Naive thymus-derived CD4-positive, alpha-beta T cell (primary cell): ENCODE data around the gene LPAR1. TPM values are rescaled to one million over a fixed set of nuclear protein-coding genes. Genes with fewer than 3 reads are reported as not detected.

Source experiments
- ATAC-seq: fragments of 150-1000 bp; cut with Tn5 transposase; 2 replicates; pipeline ENCODE4 v1.10.0; 2021; ENCODE audit warnings: mild to moderate bottlenecking, moderate library complexity
- CTCF ChIA-PET: fragments of 350-600 bp; sonication (Branson Sonifier 250); formaldehyde crosslinking; loops from one replicate; lab custom pipeline; 2021; ENCODE audit warnings: antibody characterized with exemption; lab: Charles Lee
- POLR2A ChIA-PET: fragments of 350-600 bp; sonication (Branson Sonifier 250); formaldehyde crosslinking; loops from one replicate; lab custom pipeline; 2021; ENCODE audit warnings: antibody characterized with exemption, inconsistent platforms; lab: Charles Lee
- DNase-seq, 9 donors: peaks; one replicate each; pipeline versions ENCODE4 v3.0.0 to v3.0.0-alpha.2; 2020 to 2022; ENCODE audit warnings: mixed read lengths in 1 of 9
- H3K27ac ChIP-seq: one replicate; pipeline ENCODE4 v1.7.0; 2013; ENCODE audit warnings: mild to moderate bottlenecking, low read depth, low read length, moderate library complexity
- H3K27me3 ChIP-seq, 2 donors: one replicate each; pipeline ENCODE4 v1.7.0; 2013; ENCODE audit warnings: low read length in 2 of 2, mild to moderate bottlenecking in 2 of 2, moderate library complexity in 2 of 2; ENCODE audit not compliant: control insufficient read depth in 2 of 2, insufficient read depth in 2 of 2
- H3K36me3 ChIP-seq, 3 experiments: 1 replicate in 2 of 3; 2 replicates in 1 of 3; pipeline ENCODE4 v1.7.0; 2013; ENCODE audit warnings: low read length in 3 of 3, mild to moderate bottlenecking in 3 of 3, moderate library complexity in 1 of 3; ENCODE audit not compliant: insufficient read depth in 3 of 3, control insufficient read depth in 2 of 3
- H3K4me1 ChIP-seq, 2 donors: one replicate each; pipeline ENCODE4 v1.7.0; 2013; ENCODE audit warnings: low read length in 2 of 2, mild to moderate bottlenecking in 2 of 2, moderate library complexity in 1 of 2; ENCODE audit not compliant: control insufficient read depth in 2 of 2, insufficient read depth in 2 of 2
- H3K4me3 ChIP-seq: 2 replicates; pipeline ENCODE4 v1.7.0; 2013; ENCODE audit warnings: mild to moderate bottlenecking, low read length
- H3K9me3 ChIP-seq, 3 experiments: 1 replicate in 2 of 3; 2 replicates in 1 of 3; pipeline ENCODE4 v1.7.0; 2013; ENCODE audit warnings: low read length in 3 of 3; ENCODE audit not compliant: control insufficient read depth in 2 of 3
- H3K27ac Mint-ChIP-seq, 9 donors: one replicate each; pipeline ENCODE4 v1.8.0; 2020 to 2022; ENCODE audit warnings: mixed read lengths in 9 of 9, mild to moderate bottlenecking in 8 of 9, moderate library complexity in 5 of 9, inconsistent platforms in 2 of 9
- H3K27me3 Mint-ChIP-seq, 5 donors: one replicate each; pipeline ENCODE4 v1.8.0; 2021 to 2022; ENCODE audit warnings: mixed read lengths in 5 of 5, mild to moderate bottlenecking in 1 of 5
- H3K36me3 Mint-ChIP-seq, 5 donors: one replicate each; pipeline ENCODE4 v1.8.0; 2020 to 2022; ENCODE audit warnings: mixed read lengths in 5 of 5, mild to moderate bottlenecking in 3 of 5, inconsistent platforms in 1 of 5
- H3K4me1 Mint-ChIP-seq, 7 donors: one replicate each; pipeline ENCODE4 v1.8.0; 2020 to 2022; ENCODE audit warnings: mixed read lengths in 7 of 7, mild to moderate bottlenecking in 3 of 7, inconsistent platforms in 1 of 7
- H3K4me3 Mint-ChIP-seq, 10 donors: one replicate each; pipeline ENCODE4 v1.8.0; 2020 to 2022; ENCODE audit warnings: mild to moderate bottlenecking in 10 of 10, mixed read lengths in 10 of 10, moderate library complexity in 6 of 10, inconsistent platforms in 2 of 10
- H3K9me3 Mint-ChIP-seq, 11 donors: one replicate each; pipeline ENCODE4 v1.8.0; 2020 to 2022; ENCODE audit warnings: mixed read lengths in 11 of 11, mild to moderate bottlenecking in 4 of 11, inconsistent platforms in 1 of 11, moderate library complexity in 1 of 11
- intact Hi-C, 2 donors: fragments of 100-400 bp; cut with micrococcal nuclease; formaldehyde crosslinking; loops; one replicate each; pipeline ENCODE4 v1.15.1; 2023
- polyA plus RNA-seq, 2 donors: library from polyadenylated mRNA; unstranded; fragments of 300-500 nt; fragmentation: Illumina TruSeq; gene quantifications; one replicate each; pipeline ENCODE4 v1.2.3, GENCODE V29; 2021
- total RNA-seq, 6 experiments: library from RNA in 5 of 6; stranded (reverse) in 5 of 6; gene quantifications; 1 replicate in 5 of 6; 2 replicates in 1 of 6; pipeline ENCODE4 v1.2.3 and lab custom pipeline; 2021 to 2026

Gene LPAR1
- total and polyA plus RNA-seq, 7 experiments from 2014 or later, result 0.13 to 1.9 (median 0.45) TPM; not detected in 4

GRCh38 chr9:111020594-111020993, 17.7 kb downstream of the LPAR1 start:
- peaks cover 0 to 3% (median 0%) of the 10 kb centered on the region in 5 donors for H3K36me3 Mint-ChIP-seq
- Histone ChIP-seq H3K9me3 (no peaks in the 10 kb centered on the region), H3K27me3 (no peaks in the 10 kb centered on the region), H3K4me3 (no peak overlapping the region), H3K4me1 (no peaks in the 10 kb centered on the region), H3K36me3 (no peaks in the 10 kb centered on the region), H3K27ac (no peak overlapping the region)
- POLR2A ChIA-PET, result no interaction called here
- no peak overlapping the region for H3K27ac Mint-ChIP-seq
- intact Hi-C loops, result no loop called here
- DNase-seq (no peak), ATAC-seq (no peak)
- peaks cover 0 to 12% (median 7%) of the 10 kb centered on the region in 11 donors for H3K9me3 Mint-ChIP-seq
- no peak overlapping the region for H3K4me3 Mint-ChIP-seq
- H3K4me1 Mint-ChIP-seq, result peaks cover 0 to 3% (median 0%) of the 10 kb centered on the region in 7 donors
- CTCF ChIA-PET, result no interaction called here
- peaks cover 0 to 4% (median 0%) of the 10 kb centered on the region in 5 donors for H3K27me3 Mint-ChIP-seq

GRCh38 chr9:111016426-111017045, 21.7 kb downstream of the LPAR1 start:
- CTCF ChIA-PET, result interaction anchor here (1.1 kb wide), 1 partner anchor 12 kb away, joined by 4 read pairs; no protein-coding TSS in a partner anchor
- Mint-ChIP-seq H3K9me3 (peaks cover 0 to 3% (median 0%) of the 10 kb centered on the region in 11 donors), H3K27me3 (peaks cover 0 to 4% (median 0%) of the 10 kb centered on the region in 5 donors), H3K4me1 (no peaks in the 10 kb centered on the region), H3K36me3 (no peaks in the 10 kb centered on the region), H3K27ac (no peak overlapping the region), H3K4me3 (no peak overlapping the region)
- Histone ChIP-seq H3K36me3 (no peaks in the 10 kb centered on the region), H3K4me3 (no peak overlapping the region), H3K9me3 (no peaks in the 10 kb centered on the region), H3K27me3 (no peaks in the 10 kb centered on the region), H3K27ac (no peak overlapping the region), H3K4me1 (no peaks in the 10 kb centered on the region)
- intact Hi-C loops, result no loop called here
- POLR2A ChIA-PET, result no interaction called here
- ATAC-seq (no peak), DNase-seq (no peak)

GRCh38 chr9:111016016-111016415, 22.3 kb downstream of the LPAR1 start:
- ATAC-seq, result no peak
- no peak overlapping the region for H3K27ac ChIP-seq
- no peaks in the 10 kb centered on the region for H3K36me3 ChIP-seq

GRCh38 chr9:111013707-111014106, 24.6 kb downstream of the LPAR1 start:
- Mint-ChIP-seq H3K36me3 (no peaks in the 10 kb centered on the region), H3K4me1 (no peaks in the 10 kb centered on the region), H3K4me3 (no peak overlapping the region), H3K27me3 (peaks cover 0 to 4% (median 0%) of the 10 kb centered on the region in 5 donors), H3K27ac (no peak overlapping the region), H3K9me3 (peaks cover 0 to 3% (median 0%) of the 10 kb centered on the region in 11 donors)
- H3K27ac ChIP-seq, result no peak overlapping the region
- intact Hi-C loops, result no loop called here
- no peaks in the 10 kb centered on the region for H3K27me3 ChIP-seq
- DNase-seq (no peak), ATAC-seq (no peak)
- POLR2A ChIA-PET, result no interaction called here
- H3K9me3 ChIP-seq, result no peaks in the 10 kb centered on the region
- no peaks in the 10 kb centered on the region for H3K4me1 ChIP-seq
- H3K4me3 ChIP-seq, result no peak overlapping the region
- CTCF ChIA-PET, result no interaction called here
- no peaks in the 10 kb centered on the region for H3K36me3 ChIP-seq

More at GRCh38 chr9:111016016-111016415, 22.3 kb downstream of the LPAR1 start:
- intact Hi-C loops, result no loop called here
- Histone ChIP-seq H3K9me3 (no peaks in the 10 kb centered on the region), H3K27me3 (no peaks in the 10 kb centered on the region), H3K4me1 (no peaks in the 10 kb centered on the region), H3K4me3 (no peak overlapping the region)
- POLR2A ChIA-PET, result no interaction called here
- Mint-ChIP-seq H3K27me3 (peaks cover 0 to 4% (median 0%) of the 10 kb centered on the region in 5 donors), H3K4me1 (no peaks in the 10 kb centered on the region), H3K27ac (no peak overlapping the region), H3K9me3 (peaks cover 0 to 4% (median 0%) of the 10 kb centered on the region in 11 donors), H3K36me3 (no peaks in the 10 kb centered on the region), H3K4me3 (no peak overlapping the region)
- CTCF ChIA-PET, result interaction anchor here (1.1 kb wide), 1 partner anchor 11 kb away, joined by 4 read pairs; no protein-coding TSS in a partner anchor
- no peak for DNase-seq

- Histone ChIP-seq H3K4me1 (no peaks in the 10 kb centered on the region), H3K27me3 (no peaks in the 10 kb centered on the region), H3K36me3 (no peaks in the 10 kb centered on the region), H3K4me3 (no peak overlapping the region), H3K9me3 (no peaks in the 10 kb centered on the region), H3K27ac (no peak overlapping the region)
- Mint-ChIP-seq H3K4me1 (no peaks in the 10 kb centered on the region), H3K36me3 (no peaks in the 10 kb centered on the region), H3K27ac (no peak overlapping the region), H3K9me3 (peaks cover 0 to 3% (median 0%) of the 10 kb centered on the region in 11 donors), H3K4me3 (no peak overlapping the region), H3K27me3 (peaks cover 0 to 4% (median 2%) of the 10 kb centered on the region in 5 donors)
- DNase-seq (no peak), ATAC-seq (no peak)
- intact Hi-C loops, result no loop called here
- ChIA-PET CTCF (no interaction called here), POLR2A (no interaction called here)
These were observed 25.0 kb downstream of the LPAR1 start for GRCh38 chr9:111013250-111013649.

GRCh38 chr9:111008158-111009075, 29.9 kb downstream of the LPAR1 start:
- Histone ChIP-seq H3K27ac (no peak overlapping the region), H3K4me3 (no peak overlapping the region), H3K36me3 (no peaks in the 10 kb centered on the region), H3K27me3 (no peaks in the 10 kb centered on the region), H3K4me1 (no peaks in the 10 kb centered on the region), H3K9me3 (no peaks in the 10 kb centered on the region)
- DNase-seq (no peak), ATAC-seq (no peak)
- H3K4me1 Mint-ChIP-seq, result no peaks in the 10 kb centered on the region
- peaks cover 0 to 12% (median 0%) of the 10 kb centered on the region in 5 donors for H3K27me3 Mint-ChIP-seq
- POLR2A ChIA-PET, result no interaction called here
- intact Hi-C loops, result no loop called here
- H3K4me3 Mint-ChIP-seq, result no peak overlapping the region
- peaks cover 0 to 11% (median 1%) of the 10 kb centered on the region in 11 donors for H3K9me3 Mint-ChIP-seq
- no peaks in the 10 kb centered on the region for H3K36me3 Mint-ChIP-seq
- CTCF ChIA-PET, result no interaction called here
- H3K27ac Mint-ChIP-seq, result no peak overlapping the region
